Ishikawa (cell line): Measurements from ENCODE around the gene FCHSD2.

Experiments used
- CEBPB ChIP-seq: IDR thresholded peaks from 2 replicates; pipeline ENCODE4 v1.6.1; 2012
- CREB1 ChIP-seq: IDR thresholded peaks from 2 replicates; pipeline ENCODE4 v1.6.1; 2012; ENCODE audit warnings: low read depth
- EGR1 ChIP-seq: IDR thresholded peaks from 2 replicates; pipeline ENCODE4 v1.6.1; 2012
- EP300 ChIP-seq: IDR thresholded peaks from 2 replicates; pipeline ENCODE4 v1.6.1; 2012; ENCODE audit warnings: borderline replicate concordance
- FOXM1 ChIP-seq: IDR thresholded peaks from 2 replicates; pipeline ENCODE4 v1.6.1; 2012; ENCODE audit warnings: low read depth, borderline replicate concordance
- RAD21 ChIP-seq: IDR thresholded peaks from 2 replicates; pipeline ENCODE4 v1.6.1; 2012; ENCODE audit warnings: low read depth
- TAF1 ChIP-seq: IDR thresholded peaks from 2 replicates; pipeline ENCODE4 v1.6.1; 2012; ENCODE audit warnings: low read depth, mild to moderate bottlenecking
- TCF12 ChIP-seq: IDR thresholded peaks from 2 replicates; pipeline ENCODE4 v1.6.1; 2012; ENCODE audit warnings: low read depth
- YY1 ChIP-seq: IDR thresholded peaks from 2 replicates; pipeline ENCODE4 v1.6.1; 2012; ENCODE audit warnings: low read depth
- ZBTB7A ChIP-seq: IDR thresholded peaks from 2 replicates; pipeline ENCODE4 v1.6.1; 2012; ENCODE audit warnings: low read depth
- TF ChIP-seq, protein P1 (sequence below): IDR thresholded peaks from 2 replicates; pipeline ENCODE4 v1.6.1; 2012; ENCODE audit warnings: low read depth, mild to moderate bottlenecking
- TF ChIP-seq, protein P2 (sequence below): IDR thresholded peaks from 2 replicates; pipeline ENCODE4 v1.6.1; 2012
- TF ChIP-seq, protein P3 (sequence below): IDR thresholded peaks from 2 replicates; pipeline ENCODE4 v1.6.1; 2012

DNA sequence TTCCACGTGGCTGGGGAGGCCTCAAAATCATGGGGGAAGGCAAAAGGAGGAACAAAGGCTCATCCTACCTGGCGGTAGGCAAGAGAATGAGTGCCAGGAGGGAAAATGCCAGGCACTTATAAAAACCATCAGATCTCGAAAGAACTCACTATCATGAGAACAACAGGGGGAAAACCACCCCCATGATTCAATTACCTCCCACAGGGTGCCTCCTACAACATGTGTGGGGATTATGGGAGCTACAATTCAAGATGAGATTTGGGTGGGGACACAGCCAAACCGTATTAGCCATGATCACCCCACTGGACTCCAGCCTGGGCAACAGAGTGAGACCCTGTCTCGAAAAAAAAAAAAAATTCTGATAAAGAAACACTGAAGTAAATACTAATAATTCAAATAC, 87.1 kb downstream of the FCHSD2 start:
- no peak for TF ChIP-seq RAD21
- TF ChIP-seq YY1 = no peak
- no peak for TF ChIP-seq CEBPB
- TF ChIP-seq, protein P1, sequence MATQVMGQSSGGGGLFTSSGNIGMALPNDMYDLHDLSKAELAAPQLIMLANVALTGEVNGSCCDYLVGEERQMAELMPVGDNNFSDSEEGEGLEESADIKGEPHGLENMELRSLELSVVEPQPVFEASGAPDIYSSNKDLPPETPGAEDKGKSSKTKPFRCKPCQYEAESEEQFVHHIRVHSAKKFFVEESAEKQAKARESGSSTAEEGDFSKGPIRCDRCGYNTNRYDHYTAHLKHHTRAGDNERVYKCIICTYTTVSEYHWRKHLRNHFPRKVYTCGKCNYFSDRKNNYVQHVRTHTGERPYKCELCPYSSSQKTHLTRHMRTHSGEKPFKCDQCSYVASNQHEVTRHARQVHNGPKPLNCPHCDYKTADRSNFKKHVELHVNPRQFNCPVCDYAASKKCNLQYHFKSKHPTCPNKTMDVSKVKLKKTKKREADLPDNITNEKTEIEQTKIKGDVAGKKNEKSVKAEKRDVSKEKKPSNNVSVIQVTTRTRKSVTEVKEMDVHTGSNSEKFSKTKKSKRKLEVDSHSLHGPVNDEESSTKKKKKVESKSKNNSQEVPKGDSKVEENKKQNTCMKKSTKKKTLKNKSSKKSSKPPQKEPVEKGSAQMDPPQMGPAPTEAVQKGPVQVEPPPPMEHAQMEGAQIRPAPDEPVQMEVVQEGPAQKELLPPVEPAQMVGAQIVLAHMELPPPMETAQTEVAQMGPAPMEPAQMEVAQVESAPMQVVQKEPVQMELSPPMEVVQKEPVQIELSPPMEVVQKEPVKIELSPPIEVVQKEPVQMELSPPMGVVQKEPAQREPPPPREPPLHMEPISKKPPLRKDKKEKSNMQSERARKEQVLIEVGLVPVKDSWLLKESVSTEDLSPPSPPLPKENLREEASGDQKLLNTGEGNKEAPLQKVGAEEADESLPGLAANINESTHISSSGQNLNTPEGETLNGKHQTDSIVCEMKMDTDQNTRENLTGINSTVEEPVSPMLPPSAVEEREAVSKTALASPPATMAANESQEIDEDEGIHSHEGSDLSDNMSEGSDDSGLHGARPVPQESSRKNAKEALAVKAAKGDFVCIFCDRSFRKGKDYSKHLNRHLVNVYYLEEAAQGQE = no peak
- TF ChIP-seq, protein P2, sequence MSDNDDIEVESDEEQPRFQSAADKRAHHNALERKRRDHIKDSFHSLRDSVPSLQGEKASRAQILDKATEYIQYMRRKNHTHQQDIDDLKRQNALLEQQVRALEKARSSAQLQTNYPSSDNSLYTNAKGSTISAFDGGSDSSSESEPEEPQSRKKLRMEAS = no peak
- TF ChIP-seq TCF12 = no peak
- TF ChIP-seq EP300 = no peak
- no peak for TF ChIP-seq TAF1
- TF ChIP-seq, protein P3, sequence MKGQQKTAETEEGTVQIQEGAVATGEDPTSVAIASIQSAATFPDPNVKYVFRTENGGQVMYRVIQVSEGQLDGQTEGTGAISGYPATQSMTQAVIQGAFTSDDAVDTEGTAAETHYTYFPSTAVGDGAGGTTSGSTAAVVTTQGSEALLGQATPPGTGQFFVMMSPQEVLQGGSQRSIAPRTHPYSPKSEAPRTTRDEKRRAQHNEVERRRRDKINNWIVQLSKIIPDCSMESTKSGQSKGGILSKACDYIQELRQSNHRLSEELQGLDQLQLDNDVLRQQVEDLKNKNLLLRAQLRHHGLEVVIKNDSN = no peak
- no peak for TF ChIP-seq FOXM1
- TF ChIP-seq ZBTB7A = no peak
- no peak for TF ChIP-seq EGR1
- no peak for TF ChIP-seq CREB1
